ENCODE data around the gene SHC4. TPM values are rescaled to one million over a fixed set of nuclear protein-coding genes. Genes with fewer than 3 reads are reported as not detected.
"Not testable (repeated sequence)": the region's sequence is repeated elsewhere in the genome, so short reads cannot be mapped to it uniquely, and the experiment has no call there.

SHC4 gene
- total RNA-seq, result 1.1 and 2.9 TPM in 2 replicates
- polyA plus RNA-seq (2012), result 1.4 TPM

- peak; percentile 84 for DNase-seq (ENCODE audit: low read depth)
These were observed at the start of gene SHC4 for GRCh38 chr15:48963524-48964113. SHC4 (minus strand) TSS chr15:48963919; CDS start chr15:48963015, 904 bp downstream.

DNA sequence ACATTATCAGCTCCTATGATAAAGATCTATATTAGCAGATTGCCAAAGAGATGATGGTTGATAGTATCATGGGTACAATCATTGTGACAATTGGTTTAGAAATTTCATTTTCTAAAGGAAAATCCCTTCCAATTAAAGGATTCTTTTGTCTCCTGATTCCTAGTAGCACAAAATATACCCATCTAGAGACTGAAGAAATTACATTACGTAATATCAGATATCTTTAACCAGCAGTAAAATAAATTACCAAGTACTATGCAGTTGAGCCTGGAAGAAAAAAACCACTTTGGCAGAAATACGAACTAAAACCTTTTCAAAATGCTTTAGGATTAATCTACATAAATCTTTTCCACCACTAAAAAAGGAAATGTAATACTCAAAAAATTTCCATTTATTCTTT, 35.6 kb upstream of the SHC4 start:
- no peak for DNase-seq (ENCODE audit: low read depth)

GRCh38 chr15:48996276-48996675, 32.6 kb upstream of the SHC4 start:
- peak; percentile 68 for DNase-seq (ENCODE audit: low read depth)

GRCh38 chr15:48993380-48993779, 29.7 kb upstream of the SHC4 start:
- no peak for DNase-seq (ENCODE audit: low read depth)

DNA sequence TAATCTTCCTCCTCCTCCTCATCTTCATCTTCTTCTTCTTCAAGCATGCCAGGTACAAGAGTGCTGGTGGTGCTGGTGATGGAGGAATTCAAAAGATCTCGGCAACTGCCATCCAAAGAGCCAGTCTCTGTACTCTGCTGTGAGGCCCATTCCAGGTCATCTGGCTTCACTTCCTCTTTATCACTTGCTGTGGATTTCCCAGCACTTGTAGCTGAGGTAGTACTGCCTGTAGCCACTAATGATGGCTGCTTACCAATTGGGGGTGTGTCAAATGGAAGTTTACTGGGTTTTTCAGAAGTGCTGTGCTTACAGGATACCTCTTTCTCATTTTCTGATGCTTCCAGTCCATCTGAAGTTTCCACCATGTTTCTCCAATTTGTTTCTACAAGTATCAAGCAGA, 28.8 kb upstream of the SHC4 start:
- DNase-seq (ENCODE audit: low read depth), result no peak

DNA sequence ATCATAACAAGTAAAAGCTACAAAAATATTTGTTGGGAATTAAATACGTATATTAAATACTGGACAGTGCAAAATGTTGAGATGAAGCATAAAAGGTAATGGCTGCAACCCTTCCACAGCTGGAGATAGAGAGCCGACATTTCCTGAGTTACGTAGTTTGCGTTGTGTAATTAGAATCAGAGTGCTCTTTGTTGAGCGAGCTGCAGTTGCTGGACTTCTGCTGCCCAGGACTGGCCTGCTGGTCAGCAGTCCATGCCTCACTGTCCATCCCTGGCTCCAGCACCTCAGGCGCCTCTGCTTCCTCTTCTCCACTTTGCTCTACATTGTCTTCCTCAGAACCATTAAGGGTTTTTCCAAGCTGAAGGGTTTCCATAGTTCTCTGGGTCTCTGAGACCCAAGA, 28.4 kb upstream of the SHC4 start:
- DNase-seq (ENCODE audit: low read depth), result no peak

GRCh38 chr15:48989170-48989569, 25.5 kb upstream of the SHC4 start:
- no peak for DNase-seq (ENCODE audit: low read depth)

GRCh38 chr15:48987142-48987541, 23.4 kb upstream of the SHC4 start:
- DNase-seq (ENCODE audit: low read depth), result no peak

DNA sequence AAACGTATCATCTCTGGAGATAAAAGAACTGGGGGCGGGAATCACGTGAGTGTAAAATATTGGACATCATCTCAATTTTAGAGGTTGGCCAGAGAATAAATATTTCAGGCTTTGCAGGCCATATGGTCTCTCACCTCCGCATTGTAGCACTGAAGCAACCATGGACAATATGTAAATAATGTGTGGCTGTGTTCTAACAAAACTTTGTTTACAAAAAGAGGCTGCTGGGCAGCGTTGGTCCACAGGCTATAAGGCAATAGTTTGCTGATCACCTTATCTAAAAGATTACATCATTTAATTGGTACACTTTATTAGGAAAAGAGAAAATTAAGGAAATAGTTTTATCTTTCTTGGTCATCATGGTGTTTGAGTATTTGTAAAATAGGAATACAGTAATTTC, 22.5 kb upstream of the SHC4 start:
- DNase-seq (ENCODE audit: low read depth), result no peak

DNA sequence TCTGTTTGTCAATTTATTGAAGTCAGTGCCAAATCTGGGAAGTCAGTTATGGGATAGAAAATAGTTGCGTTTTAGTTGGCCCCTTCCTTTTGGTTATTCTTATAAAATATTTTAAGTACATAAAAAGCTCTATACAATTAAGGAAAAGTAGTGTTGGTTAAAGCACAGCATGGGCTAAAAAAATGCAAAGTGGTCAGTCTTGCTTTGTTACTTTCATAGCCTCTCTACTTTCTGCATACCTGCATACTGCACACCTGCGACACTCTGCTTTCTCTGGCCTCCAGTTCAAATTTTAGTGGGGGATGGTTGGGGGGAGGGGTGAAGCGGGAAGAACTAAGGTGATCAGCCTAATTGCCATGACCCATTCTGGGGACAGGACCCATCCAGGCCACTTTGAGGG, 21.8 kb upstream of the SHC4 start:
- no peak for DNase-seq (ENCODE audit: low read depth)

DNA sequence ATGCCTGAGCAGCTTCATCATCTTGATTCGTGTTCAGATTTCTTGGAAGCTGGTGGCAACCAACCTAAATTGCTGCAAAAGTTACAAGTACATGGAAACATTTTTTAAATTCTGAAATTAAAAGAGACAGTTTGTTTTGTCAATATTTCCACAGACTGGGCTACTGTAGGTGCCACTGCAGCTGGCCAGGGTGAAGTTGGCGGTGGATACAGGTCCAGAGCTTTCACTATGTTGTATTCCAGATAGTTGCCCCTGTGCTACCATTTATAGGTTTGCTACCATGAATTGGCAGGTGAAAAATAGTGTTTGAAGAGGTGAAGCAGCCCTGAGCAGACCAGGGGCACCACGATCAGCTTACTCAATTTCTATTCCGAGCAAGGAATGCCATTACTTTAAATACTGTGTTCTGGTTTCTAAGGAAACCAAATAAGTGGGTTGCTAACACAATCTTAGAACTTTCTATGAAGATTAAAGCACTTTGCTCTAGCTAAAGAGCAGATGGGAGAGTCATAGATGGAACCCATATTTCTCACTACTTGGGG, 21.2 kb upstream of the SHC4 start:
- DNase-seq (ENCODE audit: low read depth), result no peak

DNA sequence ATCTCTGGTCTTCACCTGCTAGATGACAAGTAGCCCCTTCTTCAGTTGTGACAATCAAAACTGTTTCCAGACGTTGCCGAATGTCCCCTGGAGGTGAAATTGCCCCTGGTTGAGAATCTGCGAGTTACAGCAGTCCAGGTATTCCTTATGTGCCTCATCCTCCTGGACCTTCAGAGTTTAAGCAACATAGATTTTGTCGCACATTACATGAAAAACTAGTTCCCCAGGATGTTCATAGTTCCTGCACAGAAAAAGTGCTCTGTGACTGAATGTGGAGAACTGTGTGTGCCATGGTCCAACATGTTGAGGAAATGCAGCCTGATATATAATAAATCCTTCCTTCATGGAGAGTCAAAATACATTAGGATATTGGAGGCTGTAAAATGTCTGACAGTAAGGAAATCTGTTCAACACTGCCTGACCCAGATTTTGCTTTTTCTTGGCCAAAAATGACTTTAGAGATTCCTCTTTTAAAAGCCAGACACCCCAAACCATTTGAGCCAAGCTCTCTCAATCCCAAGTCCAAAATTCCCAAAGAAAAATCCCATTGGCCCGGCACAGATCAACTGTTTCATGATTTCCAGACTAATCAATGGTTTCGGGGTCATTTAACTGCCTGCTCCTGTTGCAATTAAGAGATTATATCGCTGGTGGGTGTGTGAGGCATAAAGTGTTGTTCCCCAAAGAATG, 20.4 kb upstream of the SHC4 start:
- DNase-seq (ENCODE audit: low read depth), result no peak

GRCh38 chr15:48983300-48983699, 19.6 kb upstream of the SHC4 start:
- no peak for DNase-seq (ENCODE audit: low read depth)

DNA sequence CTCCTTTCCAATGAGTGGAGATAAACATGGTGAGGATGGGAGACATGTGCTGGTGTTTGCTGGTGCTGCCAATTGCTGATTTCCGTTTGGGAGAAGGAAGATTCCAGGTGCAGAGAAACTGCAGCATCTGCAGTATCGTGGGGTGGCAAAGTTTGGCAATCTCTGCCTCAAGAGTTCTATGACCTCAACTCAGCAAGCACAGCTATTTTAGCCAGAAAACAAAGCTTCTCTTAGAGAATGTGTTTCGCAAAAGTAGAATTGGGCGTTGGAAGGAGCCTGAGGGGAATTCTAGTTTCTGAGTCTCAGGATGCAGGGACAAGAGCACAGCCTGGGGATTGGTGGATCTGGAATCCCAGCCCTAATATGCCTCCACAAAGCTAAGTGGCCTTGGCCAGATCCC, 18.2 kb upstream of the SHC4 start:
- no peak for DNase-seq (ENCODE audit: low read depth)

DNA sequence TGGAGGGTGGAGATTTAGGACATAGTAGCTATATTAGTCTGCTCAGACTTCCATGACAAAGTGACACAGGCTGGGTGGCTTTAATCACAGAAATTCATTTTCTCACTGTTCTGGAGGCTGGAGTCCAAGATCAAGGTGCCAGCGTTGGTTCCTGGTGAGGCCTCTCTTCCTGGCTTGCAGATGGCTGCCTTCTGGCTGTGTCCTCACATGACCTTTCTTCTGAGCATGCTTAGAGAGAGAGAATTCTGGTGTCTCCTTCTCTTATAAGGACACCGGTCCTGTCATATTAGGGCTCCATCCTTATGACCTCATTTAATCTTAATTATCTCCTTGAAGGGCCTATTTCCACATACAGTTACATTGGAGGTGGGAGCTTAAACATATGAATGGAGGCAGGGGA, 14.9 kb upstream of the SHC4 start:
- no peak for DNase-seq (ENCODE audit: low read depth)

- DNase-seq (ENCODE audit: low read depth), result no peak
These were observed 12.8 kb upstream of the SHC4 start for GRCh38 chr15:48976444-48977088.

GRCh38 chr15:48975472-48976419, 12.0 kb upstream of the SHC4 start:
- peak; percentile 84 for DNase-seq (ENCODE audit: low read depth)

DNA sequence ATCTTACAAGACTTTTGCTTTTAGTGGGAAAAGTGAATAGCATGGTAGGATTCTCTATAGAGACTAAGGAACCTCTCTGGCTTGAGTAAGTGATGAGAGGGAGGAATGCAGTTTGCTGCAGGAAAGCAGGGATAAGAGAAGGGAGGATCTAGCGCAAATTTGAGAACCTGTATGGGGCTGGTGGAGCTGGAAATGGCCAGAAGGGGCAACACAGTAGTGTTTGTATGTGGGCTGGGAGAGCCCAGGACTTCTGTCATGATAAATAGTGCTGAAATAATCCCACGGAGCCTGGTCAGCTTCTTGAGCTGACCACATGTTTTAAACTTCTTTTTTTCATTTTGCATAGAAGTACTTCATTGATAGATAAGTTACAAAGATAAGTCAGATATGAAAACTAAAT, 11.2 kb upstream of the SHC4 start:
- DNase-seq (ENCODE audit: low read depth), result no peak

GRCh38 chr15:48972750-48973503, 9.2 kb upstream of the SHC4 start:
- no peak for DNase-seq (ENCODE audit: low read depth)

- DNase-seq (ENCODE audit: low read depth), result not testable (repeated sequence)
These were observed 7.2 kb upstream of the SHC4 start for GRCh38 chr15:48970926-48971325.

DNA sequence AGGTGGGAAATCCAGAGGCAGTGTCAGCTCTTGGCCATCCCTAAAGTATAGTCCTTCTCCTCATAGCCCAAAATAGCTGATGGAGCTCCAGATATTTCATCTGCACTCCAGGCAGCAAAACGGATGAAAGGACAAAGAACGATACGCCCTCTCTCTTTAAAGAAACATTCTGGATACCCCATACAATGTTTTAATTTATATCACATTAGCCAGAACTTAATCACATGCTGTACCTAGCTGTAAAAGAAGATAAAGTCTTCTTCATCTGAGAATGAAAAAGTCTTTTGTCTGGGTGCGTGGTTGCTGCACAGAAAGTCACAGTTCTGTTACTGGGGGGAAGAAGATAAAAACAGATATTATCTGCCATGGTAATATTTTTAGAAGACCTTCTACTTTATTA, 4.3 kb upstream of the SHC4 start:
- no peak for DNase-seq (ENCODE audit: low read depth)

Data from myocyte (in vitro differentiated cells).